G401.6 (cell line): ENCODE results near the gene HOXB7.

Source experiments
- FAIRE-seq: peaks from 2 replicates; lab custom pipeline; 2012; peaks lifted over from hg19 to GRCh38; lab: Jason Lieb, UNC

The HOXB7 gene

GRCh38 chr17:48609033-48609432 lies 1.8 kb downstream of the HOXB7 start:
- no peak for FAIRE-seq

GRCh38 chr17:48608494-48608834 lies 2.4 kb downstream of the HOXB7 start:
- FAIRE-seq = no peak

- no peak for FAIRE-seq
These were observed 3.8 kb downstream of the HOXB7 start for GRCh38 chr17:48606892-48607614.

- no peak for FAIRE-seq
These were observed 4.6 kb downstream of the HOXB7 start for GRCh38 chr17:48605991-48606891.

GRCh38 chr17:48605409-48605919 lies 5.4 kb downstream of the HOXB7 start:
- FAIRE-seq = no peak

- no peak for FAIRE-seq
These were observed 6.0 kb downstream of the HOXB7 start, which contains the start of gene HOXB6 for GRCh38 chr17:48604770-48605329. Gene HOXB6, minus strand, starts transcription at chr17:48604986. Its CDS starts 6,836 bp downstream, at chr17:48598150.

GRCh38 chr17:48603959-48604769 lies 6.7 kb downstream of the HOXB7 start:
- no peak for FAIRE-seq

- no peak for FAIRE-seq
These were observed 9.0 kb downstream of the HOXB7 start for GRCh38 chr17:48601539-48602425.

- FAIRE-seq = no peak
These were observed 9.6 kb downstream of the HOXB7 start for GRCh38 chr17:48601207-48601538.

GRCh38 chr17:48600244-48601098 lies 10.3 kb downstream of the HOXB7 start:
- no peak for FAIRE-seq

GRCh38 chr17:48599354-48599753 lies 11.5 kb downstream of the HOXB7 start:
- FAIRE-seq = no peak

GRCh38 chr17:48598736-48599135 lies 12.1 kb downstream of the HOXB7 start:
- no peak for FAIRE-seq

GRCh38 chr17:48597778-48598631 lies 12.8 kb downstream of the HOXB7 start:
- peak; percentile 72 for FAIRE-seq

- no peak for FAIRE-seq
These were observed 13.4 kb downstream of the HOXB7 start for GRCh38 chr17:48597528-48597777.

GRCh38 chr17:48596735-48597527 lies 13.9 kb downstream of the HOXB7 start:
- no peak for FAIRE-seq

GRCh38 chr17:48596000-48596734 lies 14.7 kb downstream of the HOXB7 start:
- no peak for FAIRE-seq

GRCh38 chr17:48595278-48595999 lies 15.4 kb downstream of the HOXB7 start:
- no peak for FAIRE-seq
